Neural cell (in vitro differentiated cells): ENCODE measurements around the gene GMDS. TPM values are rescaled to one million over a fixed set of nuclear protein-coding genes. Genes with fewer than 3 reads are reported as not detected.

ENCODE experiments used
- H2AFZ ChIP-seq: fragments of 200-600, 300-800 bp; sonication (generic), shearing (Covaris generic); 2 replicates; pipeline ENCODE4 v1.6.0; 2014; ENCODE audit warnings: low read depth, mild to moderate bottlenecking, antibody characterized with exemption, low read length, moderate library complexity
- H3F3A ChIP-seq: fragments of 200-600 bp; shearing (Covaris generic); 2 replicates; pipeline ENCODE4 v1.6.1; 2016; ENCODE audit warnings: mild to moderate bottlenecking, moderate library complexity, mixed read lengths, antibody characterized with exemption, low read length; ENCODE audit not compliant: insufficient read depth, poor library complexity, severe bottlenecking
- H3K27ac ChIP-seq: fragments of 200-600, 300-800 bp; sonication (generic), shearing (Covaris generic); 2 replicates; pipeline ENCODE4 v1.5.1; 2014; ENCODE audit warnings: mild to moderate bottlenecking, low read length, moderate library complexity
- H3K27me3 ChIP-seq: fragments of 300-800, 200-600 bp; sonication (generic), shearing (Covaris generic); 2 replicates; pipeline ENCODE4 v1.6.0; 2014; ENCODE audit warnings: mild to moderate bottlenecking, low read depth, low read length, moderate library complexity; ENCODE audit not compliant: insufficient read depth
- H3K36me3 ChIP-seq: fragments of 300-800, 200-600 bp; sonication (generic), shearing (Covaris generic); 2 replicates; pipeline ENCODE4 v1.5.1; 2014; ENCODE audit warnings: mild to moderate bottlenecking, antibody characterized with exemption, low read length, moderate library complexity; ENCODE audit not compliant: insufficient read depth
- H3K4me2 ChIP-seq: fragments of 300-800, 200-600 bp; sonication (generic), shearing (Covaris generic); 2 replicates; pipeline ENCODE4 v1.6.0; 2014; ENCODE audit warnings: mild to moderate bottlenecking, low read length
- H3K4me3 ChIP-seq: fragments of 300-800, 200-600 bp; sonication (generic), shearing (Covaris generic); 2 replicates; pipeline ENCODE4 v1.5.1; 2014; ENCODE audit warnings: mild to moderate bottlenecking, low read length, moderate library complexity
- H3K79me2 ChIP-seq: fragments of 200-600 bp; shearing (Covaris generic); replicated peaks from 2 replicates; pipeline ENCODE4 v1.6.0; 2014; ENCODE audit warnings: mild to moderate bottlenecking, low read length, moderate library complexity; ENCODE audit not compliant: insufficient read depth
- H3K9ac ChIP-seq: fragments of 300-800, 200-600 bp; sonication (generic), shearing (Covaris generic); 2 replicates; pipeline ENCODE4 v1.6.1; 2016; ENCODE audit warnings: mild to moderate bottlenecking, low read length, mixed read lengths
- H3K9me2 ChIP-seq: fragments of 200-600 bp; shearing (Covaris generic); 2 replicates; pipeline ENCODE4 v1.6.1; 2016; ENCODE audit warnings: mild to moderate bottlenecking, low read length, mixed read lengths; ENCODE audit not compliant: insufficient read depth
- H3K9me3 ChIP-seq: fragments of 200-600, 300-800 bp; sonication (generic), shearing (Covaris generic); 2 replicates; pipeline ENCODE4 v1.6.1; 2016; ENCODE audit warnings: mild to moderate bottlenecking, mixed run types, low read length, moderate library complexity, mixed read lengths
- H4K20me1 ChIP-seq: fragments of 200-600 bp; shearing (Covaris generic); 2 replicates; pipeline ENCODE4 v1.6.1; 2016; ENCODE audit warnings: mild to moderate bottlenecking, mixed run types; ENCODE audit not compliant: insufficient read depth
- CTCF ChIP-seq: fragments of 450-650 bp; IDR thresholded peaks from 2 replicates; pipeline ENCODE4 v1.5.1; 2014; ENCODE audit warnings: antibody characterized with exemption, mild to moderate bottlenecking, moderate library complexity; ENCODE audit not compliant: poor library complexity, severe bottlenecking
- EP300 ChIP-seq: fragments of 450-650 bp; conservative IDR thresholded peaks from 2 replicates; pipeline ENCODE4 v1.6.1; 2014; ENCODE audit warnings: antibody characterized with exemption, mild to moderate bottlenecking, moderate library complexity; ENCODE audit not compliant: poor library complexity, severe bottlenecking
- EZH2 ChIP-seq: fragments of 200-600, 300-800 bp; shearing (Covaris generic), sonication (generic); IDR thresholded peaks from 2 replicates; pipeline ENCODE4 v1.6.1; 2014; ENCODE audit warnings: antibody characterized with exemption, low read length, borderline replicate concordance, mild to moderate bottlenecking; ENCODE audit not compliant: insufficient read depth, poor library complexity, severe bottlenecking
- MXI1 ChIP-seq: fragments of 450-650 bp; conservative IDR thresholded peaks from 2 replicates; pipeline ENCODE4 v1.6.1; 2014; ENCODE audit warnings: antibody characterized with exemption, mild to moderate bottlenecking; ENCODE audit not compliant: poor library complexity, severe bottlenecking
- POLR2AphosphoS5 ChIP-seq: IDR thresholded peaks from 2 replicates; pipeline ENCODE4 v1.6.1; 2012
- RAD21 ChIP-seq: fragments of 450-650 bp; conservative IDR thresholded peaks from 2 replicates; pipeline ENCODE4 v1.6.1; 2014; ENCODE audit warnings: antibody characterized with exemption, mild to moderate bottlenecking, moderate library complexity
- REST ChIP-seq: IDR thresholded peaks from 2 replicates; pipeline ENCODE4 v1.6.1; 2012; ENCODE audit warnings: borderline replicate concordance
- SMC3 ChIP-seq: fragments of 450-650 bp; conservative IDR thresholded peaks from 2 replicates; pipeline ENCODE4 v1.6.1; 2014; ENCODE audit warnings: antibody characterized with exemption, mild to moderate bottlenecking, moderate library complexity; ENCODE audit not compliant: poor library complexity
- TAF1 ChIP-seq: IDR thresholded peaks from 2 replicates; pipeline ENCODE4 v1.6.1; 2012; ENCODE audit warnings: low read depth
- polyA plus RNA-seq: library from polyadenylated mRNA; depleted of rRNA; stranded (reverse); fragments of >200 nt; gene quantifications from 2 replicates; pipeline ENCODE4 v1.2.3, GENCODE V29; 2014

Gene GMDS
- polyA plus RNA-seq, 1 donor from 2014 or later = 11.4 TPM

GRCh38 chr6:2132416-2132815 is 113.0 kb downstream of the GMDS start:
- Histone ChIP-seq H3K79me2 (no peaks in the 10 kb centered on the region), H2AFZ (no peak overlapping the region), H3K9me3 (no peaks in the 10 kb centered on the region), H3K4me3 (no peak overlapping the region), H3K27ac (no peak overlapping the region), H3K9me2 (no peaks in the 10 kb centered on the region), H3K4me2 (no peak overlapping the region), H3K36me3 (no peaks in the 10 kb centered on the region), H3K27me3 (no peaks in the 10 kb centered on the region), H3K9ac (no peak overlapping the region), H4K20me1 (no peaks in the 10 kb centered on the region), H3F3A (no peaks in the 10 kb centered on the region)
- TF ChIP-seq SMC3 = no peak
- TF ChIP-seq EP300 = no peak
- TF ChIP-seq EZH2 = no peak

- no peaks in the 10 kb centered on the region for H3K79me2 ChIP-seq
- no peaks in the 10 kb centered on the region for H3K9me3 ChIP-seq
- H3K4me2 ChIP-seq = no peak overlapping the region
- no peak overlapping the region for H2AFZ ChIP-seq
- H3F3A ChIP-seq = no peaks in the 10 kb centered on the region
- H4K20me1 ChIP-seq = no peaks in the 10 kb centered on the region
- no peaks in the 10 kb centered on the region for H3K27me3 ChIP-seq
- H3K9me2 ChIP-seq = no peaks in the 10 kb centered on the region
- no peak overlapping the region for H3K4me3 ChIP-seq
- TF ChIP-seq EZH2 (no peak), CTCF (no peak), REST (no peak), MXI1 (no peak), TAF1 (no peak), EP300 (no peak), RAD21 (no peak), POLR2AphosphoS5 (no peak)
- H3K27ac ChIP-seq = no peak overlapping the region
- no peaks in the 10 kb centered on the region for H3K36me3 ChIP-seq
- H3K9ac ChIP-seq = no peak overlapping the region
Measured at GRCh38 chr6:2129182-2129621, 116.2 kb downstream of the GMDS start.

- Histone ChIP-seq H3K27ac (no peak overlapping the region), H3K9me3 (no peaks in the 10 kb centered on the region), H3K27me3 (no peaks in the 10 kb centered on the region), H3K9ac (no peak overlapping the region), H3K4me2 (no peak overlapping the region), H3F3A (no peaks in the 10 kb centered on the region), H3K4me3 (no peak overlapping the region), H4K20me1 (no peaks in the 10 kb centered on the region), H3K9me2 (no peaks in the 10 kb centered on the region), H3K79me2 (no peaks in the 10 kb centered on the region), H2AFZ (no peak overlapping the region), H3K36me3 (no peaks in the 10 kb centered on the region)
- no peak for TF ChIP-seq CTCF
- TF ChIP-seq EZH2 = no peak
- TF ChIP-seq MXI1 = no peak
- TF ChIP-seq SMC3 = no peak
- no peak for TF ChIP-seq REST
- TF ChIP-seq EP300 = no peak
- no peak for TF ChIP-seq POLR2AphosphoS5
- TF ChIP-seq TAF1 = no peak
- TF ChIP-seq RAD21 = no peak
Measured at GRCh38 chr6:2127484-2127911, 117.9 kb downstream of the GMDS start.
